Stimulated activated CD8-positive, alpha-beta memory T cell treated with anti-CD3 and anti-CD28 coated beads, Interleukin-2, amount 100 ng/mL, for 1 hour (primary cell): ENCODE measurements around the gene EEF2.
"Not testable (repeated sequence)": the region's sequence is repeated elsewhere in the genome, so short reads cannot be mapped to it uniquely, and the experiment has no call there.

Source experiments
- DNase-seq, 2 donors: peaks; one replicate each; pipeline ENCODE4 v3.0.0-alpha.2; 2020; ENCODE audit warnings: low read depth in 2 of 2

EEF2 gene

DNA sequence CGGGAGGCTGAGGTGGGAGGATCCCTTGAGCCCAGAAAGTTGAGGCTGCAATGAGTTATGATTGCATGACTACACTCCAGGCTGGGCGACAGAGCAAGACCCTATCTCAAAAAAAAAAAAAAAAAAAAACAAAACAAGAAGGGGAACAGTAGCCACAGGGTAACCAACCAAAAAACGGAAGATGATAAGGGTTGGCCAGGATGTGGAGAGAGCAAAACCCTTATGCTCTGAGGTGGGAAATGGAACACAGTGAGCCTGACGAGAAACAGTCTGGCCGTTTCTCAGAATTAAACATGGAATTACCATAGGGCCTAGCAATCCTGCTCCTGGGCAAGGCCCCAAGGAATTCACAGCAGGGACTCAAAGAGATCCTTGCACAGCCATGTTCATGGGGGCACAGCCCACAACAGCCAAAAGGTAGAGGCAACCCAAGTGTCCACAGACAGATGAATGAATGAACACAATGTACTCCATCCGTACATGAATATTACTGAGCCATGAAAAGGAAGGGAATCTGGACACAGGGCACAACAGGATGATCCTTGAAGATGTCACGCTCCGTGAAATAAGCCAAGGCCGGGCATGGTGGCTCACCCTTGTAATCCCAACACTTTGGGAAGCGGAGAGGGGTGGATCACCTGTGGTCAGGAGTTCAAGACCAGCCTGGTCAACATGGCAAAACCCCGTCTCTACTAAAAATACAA lies 41.1 kb downstream of the EEF2 start:
- no peak for DNase-seq

GRCh38 chr19:3942790-3943409 lies 42.4 kb downstream of the EEF2 start:
- no peak for DNase-seq

GRCh38 chr19:3938300-3938950 lies 46.8 kb downstream of the EEF2 start:
- DNase-seq: not testable (repeated sequence)

GRCh38 chr19:3936506-3937442 lies 48.5 kb downstream of the EEF2 start:
- no peak for DNase-seq

- no peak for DNase-seq
Measured at GRCh38 chr19:3932931-3933810, 52.1 kb downstream of the EEF2 start, which contains the start of gene NMRK2. TSS of gene NMRK2 (plus strand) at chr19:3933069. CDS start at chr19:3933672, 603 bp downstream.

DNA sequence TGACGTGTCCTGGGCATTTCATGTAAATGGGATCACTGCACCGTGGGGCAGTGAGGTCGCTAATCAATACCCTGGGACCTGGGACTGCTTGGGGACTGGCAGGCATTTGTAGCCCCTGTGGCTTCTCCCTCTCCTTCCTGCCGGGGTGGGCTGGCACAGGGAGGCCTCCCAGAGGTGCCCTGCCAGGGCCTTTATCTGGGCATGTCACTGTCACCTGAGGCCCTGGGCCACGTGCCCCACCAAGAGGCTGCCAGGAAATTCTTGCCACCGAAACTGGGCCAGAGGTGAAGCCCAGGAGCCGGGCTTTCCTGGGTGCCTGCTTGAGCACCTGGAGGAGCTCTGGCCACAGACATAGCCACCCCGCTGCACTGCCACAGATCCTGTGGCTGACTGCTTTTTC lies 54.2 kb downstream of the EEF2 start:
- DNase-seq: no peak
